Measurements from ENCODE around the gene TEX13D.
A peak's percentile ranks its signal among the peaks of the same experiment; 100 is the strongest.

The TEX13D gene

GRCh38 chrX:124362761-124363160 is 30.3 kb downstream of the TEX13D start:
- no peaks in the 10 kb centered on the region for H3K9me3 ChIP-seq (ENCODE audit: low read length)
- H3K36me3 ChIP-seq (ENCODE audit: insufficient read depth, low read length), result no peaks in the 10 kb centered on the region

GRCh38 chrX:124369722-124370121 is 37.3 kb downstream of the TEX13D start:
- no peak overlapping the region for H3K4me3 ChIP-seq (ENCODE audit: low read length)
- H2AFZ ChIP-seq (ENCODE audit: low read depth, low read length), result no peak overlapping the region
- no peaks in the 10 kb centered on the region for H3K9me3 ChIP-seq (ENCODE audit: low read length)
- no peaks in the 10 kb centered on the region for H3K4me1 ChIP-seq (ENCODE audit: insufficient read depth, low read length)
- no peaks in the 10 kb centered on the region for H3K36me3 ChIP-seq (ENCODE audit: insufficient read depth, low read length)
- H3K27me3 ChIP-seq (ENCODE audit: insufficient read depth, low read length), result no peaks in the 10 kb centered on the region

More at GRCh38 chrX:124362761-124363160, 30.3 kb downstream of the TEX13D start:
- no peak overlapping the region for H3K4me3 ChIP-seq (ENCODE audit: low read length)
- no peaks in the 10 kb centered on the region for H3K27me3 ChIP-seq (ENCODE audit: insufficient read depth, low read length)
- no peaks in the 10 kb centered on the region for H3K4me1 ChIP-seq (ENCODE audit: insufficient read depth, low read length)
- H2AFZ ChIP-seq (ENCODE audit: low read depth, low read length), result no peak overlapping the region

GRCh38 chrX:124373348-124373747 is 40.9 kb downstream of the TEX13D start:
- no peak overlapping the region for H3K4me3 ChIP-seq (ENCODE audit: low read length)
- no peaks in the 10 kb centered on the region for H3K36me3 ChIP-seq (ENCODE audit: insufficient read depth, low read length)
- H3K4me1 ChIP-seq (ENCODE audit: insufficient read depth, low read length), result no peaks in the 10 kb centered on the region
- H3K27me3 ChIP-seq (ENCODE audit: insufficient read depth, low read length), result no peaks in the 10 kb centered on the region
- H2AFZ ChIP-seq (ENCODE audit: low read depth, low read length), result no peak overlapping the region
- H3K9me3 ChIP-seq (ENCODE audit: low read length), result no peaks in the 10 kb centered on the region

GRCh38 chrX:124378643-124379042 is 46.2 kb downstream of the TEX13D start:
- Histone ChIP-seq H3K36me3 (ENCODE audit: insufficient read depth, low read length) (no peaks in the 10 kb centered on the region), H3K4me1 (ENCODE audit: insufficient read depth, low read length) (no peaks in the 10 kb centered on the region), H3K27me3 (ENCODE audit: insufficient read depth, low read length) (peaks cover 8% of the 10 kb centered on the region), H2AFZ (ENCODE audit: low read depth, low read length) (peak overlapping the region; percentile 38), H3K4me3 (ENCODE audit: low read length) (no peak overlapping the region), H3K9me3 (ENCODE audit: low read length) (no peaks in the 10 kb centered on the region)

- Histone ChIP-seq H3K9me3 (ENCODE audit: low read length) (no peaks in the 10 kb centered on the region), H3K4me1 (ENCODE audit: insufficient read depth, low read length) (peaks cover 8% of the 10 kb centered on the region), H3K4me3 (ENCODE audit: low read length) (no peak overlapping the region), H2AFZ (ENCODE audit: low read depth, low read length) (no peak overlapping the region), H3K36me3 (ENCODE audit: insufficient read depth, low read length) (no peaks in the 10 kb centered on the region), H3K27me3 (ENCODE audit: insufficient read depth, low read length) (peaks cover 8% of the 10 kb centered on the region)
Observed at GRCh38 chrX:124383354-124383753, 50.9 kb downstream of the TEX13D start.

GRCh38 chrX:124386401-124386800 is 53.9 kb downstream of the TEX13D start:
- Histone ChIP-seq H3K4me1 (ENCODE audit: insufficient read depth, low read length) (peaks cover 8% of the 10 kb centered on the region), H3K4me3 (ENCODE audit: low read length) (no peak overlapping the region), H3K36me3 (ENCODE audit: insufficient read depth, low read length) (no peaks in the 10 kb centered on the region), H3K27me3 (ENCODE audit: insufficient read depth, low read length) (no peaks in the 10 kb centered on the region), H2AFZ (ENCODE audit: low read depth, low read length) (no peak overlapping the region), H3K9me3 (ENCODE audit: low read length) (no peaks in the 10 kb centered on the region)

All from neuron (in vitro differentiated cells).